KMS-11 (cell line): ENCODE measurements around the gene DUSP22.

ENCODE experiments used
- H2AFZ ChIP-seq: fragments of 200-600 bp; sonication (generic); 2 replicates; pipeline ENCODE4 v1.6.1; 2016; ENCODE audit warnings: antibody characterized with exemption, mixed run types, low read depth
- H3K27ac ChIP-seq: fragments of 200-600 bp; sonication (generic); 2 replicates; pipeline ENCODE4 v1.6.1; 2016; ENCODE audit warnings: mild to moderate bottlenecking, mixed run types
- H3K27me3 ChIP-seq: fragments of 200-600 bp; sonication (generic); 2 replicates; pipeline ENCODE4 v1.6.1; 2017; ENCODE audit warnings: mild to moderate bottlenecking, low read depth, mixed run types, moderate library complexity; ENCODE audit not compliant: insufficient read depth
- H3K36me3 ChIP-seq: fragments of 200-600 bp; sonication (generic); 2 replicates; pipeline ENCODE4 v1.6.1; 2017; ENCODE audit warnings: mild to moderate bottlenecking, mixed run types; ENCODE audit not compliant: insufficient read depth
- H3K4me1 ChIP-seq: fragments of 200-600 bp; sonication (generic); 2 replicates; pipeline ENCODE4 v1.6.1; 2016; ENCODE audit warnings: mild to moderate bottlenecking, low read depth, mixed run types; ENCODE audit not compliant: poor library complexity, severe bottlenecking
- H3K4me2 ChIP-seq: fragments of 200-600 bp; sonication (generic); 2 replicates; pipeline ENCODE4 v1.7.0; 2016; ENCODE audit warnings: mild to moderate bottlenecking, mixed run types
- H3K4me3 ChIP-seq: fragments of 200-600 bp; sonication (generic); IDR thresholded peaks from 2 replicates; pipeline ENCODE4 v1.6.1; 2017; ENCODE audit warnings: low read depth, low read length, mixed read lengths; ENCODE audit not compliant: insufficient read depth
- H3K79me2 ChIP-seq: fragments of 200-600 bp; sonication (generic); 2 replicates; pipeline ENCODE4 v1.6.1; 2016; ENCODE audit warnings: low read depth, mixed run types; ENCODE audit not compliant: insufficient read depth
- H3K9ac ChIP-seq: fragments of 200-600 bp; sonication (generic); 2 replicates; pipeline ENCODE4 v1.6.1; 2016; ENCODE audit warnings: mild to moderate bottlenecking, mixed run types
- H4K20me1 ChIP-seq: fragments of 200-600 bp; sonication (generic); 2 replicates; pipeline ENCODE4 v1.6.1; 2016; ENCODE audit warnings: mild to moderate bottlenecking, mixed run types; ENCODE audit not compliant: insufficient read depth
- CTCF ChIP-seq: fragments of 200-600 bp; sonication (generic); conservative IDR thresholded peaks from 2 replicates; pipeline ENCODE4 v1.6.1; 2017; ENCODE audit warnings: low read depth, mild to moderate bottlenecking, antibody characterized with exemption, low read length, moderate library complexity, mixed read lengths

DUSP22 gene

GRCh38 chr6:288866-289265 is 3.4 kb upstream of the DUSP22 start:
- Histone ChIP-seq H3K9ac (no peak overlapping the region), H3K27me3 (no peaks in the 10 kb centered on the region), H3K4me1 (peaks cover 24% of the 10 kb centered on the region), H3K36me3 (no peaks in the 10 kb centered on the region), H3K4me2 (no peak overlapping the region), H3K79me2 (peaks cover 22% of the 10 kb centered on the region), H3K27ac (no peak overlapping the region), H4K20me1 (no peaks in the 10 kb centered on the region), H3K4me3 (no peak overlapping the region), H2AFZ (no peak overlapping the region)
- no peak for TF ChIP-seq CTCF

- no peaks in the 10 kb centered on the region for H3K36me3 ChIP-seq
- H3K27me3 ChIP-seq: no peaks in the 10 kb centered on the region
- no peaks in the 10 kb centered on the region for H4K20me1 ChIP-seq
- peak overlapping the region; percentile 88; the same call in 1 of the 2 replicates for H3K27ac ChIP-seq
- H2AFZ ChIP-seq: no peak overlapping the region
- no peak for TF ChIP-seq CTCF
- peak overlapping the region; percentile 89; the same call in 1 of the 2 replicates for H3K9ac ChIP-seq
- no peak overlapping the region for H3K4me3 ChIP-seq
- H3K79me2 ChIP-seq: peaks cover 37% of the 10 kb centered on the region
- peaks cover 39% of the 10 kb centered on the region for H3K4me1 ChIP-seq
- peak overlapping the region; percentile 77 for H3K4me2 ChIP-seq
Observed at GRCh38 chr6:290111-290922, 2.0 kb upstream of the DUSP22 start.

GRCh38 chr6:291204-291696 is 1.0 kb upstream of the DUSP22 start:
- H3K79me2 ChIP-seq: peaks cover 46% of the 10 kb centered on the region
- peak overlapping the region; percentile 77 for H3K4me2 ChIP-seq
- H3K36me3 ChIP-seq: no peaks in the 10 kb centered on the region
- H3K27ac ChIP-seq: peak overlapping the region; percentile 88
- H3K4me1 ChIP-seq: peaks cover 48% of the 10 kb centered on the region
- TF ChIP-seq CTCF: no peak
- no peaks in the 10 kb centered on the region for H4K20me1 ChIP-seq
- H3K4me3 ChIP-seq: peak overlapping the region; percentile 61
- H3K27me3 ChIP-seq: no peaks in the 10 kb centered on the region
- peak overlapping the region; percentile 48 for H2AFZ ChIP-seq
- peak overlapping the region; percentile 89 for H3K9ac ChIP-seq

GRCh38 chr6:292506-293192 is 362 bp downstream of the DUSP22 start:
- H3K27me3 ChIP-seq: no peaks in the 10 kb centered on the region
- peak overlapping the region; percentile 89 for H3K9ac ChIP-seq
- peaks cover 62% of the 10 kb centered on the region for H3K4me1 ChIP-seq
- H4K20me1 ChIP-seq: no peaks in the 10 kb centered on the region
- peak overlapping the region; percentile 17 for H2AFZ ChIP-seq
- no peak for TF ChIP-seq CTCF
- peak overlapping the region; percentile 88 for H3K27ac ChIP-seq
- peak overlapping the region; percentile 100 for H3K4me2 ChIP-seq
- no peaks in the 10 kb centered on the region for H3K36me3 ChIP-seq
- peak overlapping the region; percentile 95 for H3K4me3 ChIP-seq
- H3K79me2 ChIP-seq: peaks cover 60% of the 10 kb centered on the region
